ENCODE data around the gene EYS. TPM values are rescaled to one million over a fixed set of nuclear protein-coding genes. Genes with fewer than 3 reads are reported as not detected.
"Not testable (repeated sequence)": the region's sequence is repeated elsewhere in the genome, so short reads cannot be mapped to it uniquely, and the experiment has no call there.

EYS gene
- total RNA-seq, 1 experiment from 2014 or later = not detected

DNA sequence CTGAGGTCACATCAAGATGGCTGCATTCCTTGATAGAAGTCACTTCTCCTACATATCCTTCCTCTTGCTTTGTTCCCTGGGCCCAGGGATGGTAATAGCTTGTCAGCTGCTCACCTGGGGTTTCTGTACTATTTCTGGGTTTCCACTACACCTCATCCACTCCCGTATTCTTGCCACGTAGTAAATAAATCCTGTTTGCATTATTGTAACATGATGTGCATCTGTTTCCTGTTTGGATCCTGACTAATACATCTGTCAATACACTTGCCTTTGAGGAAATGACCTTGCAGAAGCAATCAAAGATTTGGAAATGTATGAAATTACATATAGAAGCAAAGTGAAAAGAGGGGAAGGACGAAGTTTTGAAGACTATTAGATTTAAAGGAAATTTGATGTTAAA is 1452.5 kb downstream of the EYS start:
- no peaks in the 10 kb centered on the region for H3K27me3 ChIP-seq
- no peaks in the 10 kb centered on the region for H3K4me1 ChIP-seq
- no peak overlapping the region for H3K4me3 ChIP-seq
- H3K36me3 ChIP-seq = no peaks in the 10 kb centered on the region
- no peaks in the 10 kb centered on the region for H3K9me3 ChIP-seq (replicated peaks)
- no peak for DNase-seq
- no peak overlapping the region for H3K27ac ChIP-seq

GRCh38 chr6:64252256-64252655 is 1454.8 kb downstream of the EYS start:
- DNase-seq = no peak
- no peaks in the 10 kb centered on the region for H3K36me3 ChIP-seq
- no peak overlapping the region for H3K4me3 ChIP-seq
- no peak overlapping the region for H3K27ac ChIP-seq
- no peaks in the 10 kb centered on the region for H3K9me3 ChIP-seq (replicated peaks)
- H3K27me3 ChIP-seq = no peaks in the 10 kb centered on the region
- no peaks in the 10 kb centered on the region for H3K4me1 ChIP-seq

GRCh38 chr6:64250126-64250525 is 1456.9 kb downstream of the EYS start:
- Histone ChIP-seq H3K9me3 (replicated peaks) (no peaks in the 10 kb centered on the region), H3K4me3 (no peak overlapping the region), H3K27me3 (no peaks in the 10 kb centered on the region), H3K36me3 (no peaks in the 10 kb centered on the region), H3K27ac (no peak overlapping the region), H3K4me1 (no peaks in the 10 kb centered on the region)
- no peak for DNase-seq

DNA sequence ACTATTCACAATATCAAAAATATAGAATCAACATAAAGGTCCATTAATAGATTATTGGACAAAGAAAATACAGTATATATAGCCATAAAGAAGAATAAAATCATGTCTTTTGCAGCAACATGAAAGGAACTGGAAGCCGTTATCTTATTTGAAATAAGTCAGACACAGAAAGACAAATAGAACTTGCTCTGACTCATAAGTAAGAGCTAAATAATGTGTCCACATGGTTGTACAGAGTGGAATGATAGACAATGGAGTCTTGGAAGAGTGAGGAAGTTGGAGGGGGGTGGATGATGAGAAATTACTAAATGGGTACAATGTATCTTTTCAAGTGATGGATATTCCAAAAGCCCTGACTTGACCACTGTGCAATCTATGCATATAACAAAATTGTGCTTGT is 1457.9 kb downstream of the EYS start:
- Histone ChIP-seq H3K4me3 (no peak overlapping the region), H3K27me3 (no peaks in the 10 kb centered on the region), H3K27ac (no peak overlapping the region), H3K36me3 (no peaks in the 10 kb centered on the region), H3K9me3 (replicated peaks) (no peaks in the 10 kb centered on the region), H3K4me1 (no peaks in the 10 kb centered on the region)
- DNase-seq = no peak

DNA sequence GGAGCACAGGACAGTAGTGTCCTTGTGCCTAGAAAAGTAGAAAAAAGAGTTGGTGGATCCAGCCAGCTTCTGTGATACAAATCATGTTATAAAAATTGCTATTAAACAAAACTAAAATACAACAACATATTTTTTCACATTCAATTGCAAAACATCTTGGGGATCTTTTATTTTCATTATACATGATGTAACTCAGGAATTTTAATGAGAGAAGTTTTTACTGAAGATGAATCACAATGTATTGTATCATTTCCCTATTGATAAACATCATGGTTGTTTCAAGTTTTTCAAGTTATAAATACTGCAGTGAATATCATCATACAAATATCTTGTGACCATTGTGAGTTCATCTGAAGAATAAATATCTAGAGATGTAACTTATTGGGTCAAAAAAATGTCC is 1463.4 kb downstream of the EYS start:
- Histone ChIP-seq H3K27ac (no peak overlapping the region), H3K4me1 (no peaks in the 10 kb centered on the region), H3K4me3 (no peak overlapping the region), H3K36me3 (no peaks in the 10 kb centered on the region), H3K27me3 (no peaks in the 10 kb centered on the region), H3K9me3 (replicated peaks) (no peaks in the 10 kb centered on the region)
- DNase-seq = no peak

- H3K27me3 ChIP-seq; H3K9me3 ChIP-seq (replicated peaks); H3K36me3 ChIP-seq: not testable (repeated sequence)
Observed at GRCh38 chr6:64238908-64239307, 1468.1 kb downstream of the EYS start.

GRCh38 chr6:64238071-64238470 is 1469.0 kb downstream of the EYS start:
- no peak for DNase-seq
- H3K4me1 ChIP-seq = no peaks in the 10 kb centered on the region
- H3K27ac ChIP-seq = no peak overlapping the region

More at GRCh38 chr6:64238908-64239307, 1468.1 kb downstream of the EYS start:
- not testable (repeated sequence) for H3K27ac ChIP-seq, DNase-seq, H3K4me1 ChIP-seq, H3K4me3 ChIP-seq

DNA sequence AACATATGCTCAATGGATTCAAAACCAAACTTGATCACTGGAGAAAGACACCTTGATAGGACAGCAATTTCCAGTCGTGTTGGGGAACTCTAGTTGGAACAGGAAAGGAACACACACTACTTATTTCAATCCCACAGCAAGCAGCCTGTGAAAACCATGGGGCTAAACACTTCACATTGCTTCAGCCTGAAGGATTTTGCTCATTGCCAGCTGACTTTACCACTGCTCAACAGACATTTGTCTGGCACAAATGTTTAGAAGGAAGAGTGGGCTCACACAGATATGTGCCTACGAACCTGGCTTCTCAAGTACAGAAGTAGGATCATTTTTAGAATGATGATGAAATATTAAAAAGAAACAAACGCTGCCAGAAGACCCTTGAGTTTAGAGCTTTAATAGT is 1473.3 kb downstream of the EYS start:
- H3K27me3 ChIP-seq = no peaks in the 10 kb centered on the region
- H3K27ac ChIP-seq = no peak overlapping the region
- no peak overlapping the region for H3K4me3 ChIP-seq
- H3K9me3 ChIP-seq (replicated peaks) = no peaks in the 10 kb centered on the region
- H3K4me1 ChIP-seq = no peaks in the 10 kb centered on the region
- DNase-seq = no peak
- H3K36me3 ChIP-seq = no peaks in the 10 kb centered on the region

More at GRCh38 chr6:64238071-64238470, 1469.0 kb downstream of the EYS start:
- Histone ChIP-seq H3K27me3 (no peaks in the 10 kb centered on the region), H3K36me3 (no peaks in the 10 kb centered on the region), H3K4me3 (no peak overlapping the region), H3K9me3 (replicated peaks) (no peaks in the 10 kb centered on the region)

GRCh38 chr6:64231928-64232327 is 1475.1 kb downstream of the EYS start:
- H3K9me3 ChIP-seq (replicated peaks) = no peaks in the 10 kb centered on the region
- H3K4me1 ChIP-seq = no peaks in the 10 kb centered on the region
- no peak for DNase-seq
- H3K27me3 ChIP-seq = no peaks in the 10 kb centered on the region; the same call in 1 of the 2 replicates
- no peak overlapping the region for H3K4me3 ChIP-seq
- H3K36me3 ChIP-seq = no peaks in the 10 kb centered on the region
- no peak overlapping the region for H3K27ac ChIP-seq

GRCh38 chr6:64230530-64230929 is 1476.5 kb downstream of the EYS start:
- DNase-seq = no peak
- H3K36me3 ChIP-seq = no peaks in the 10 kb centered on the region
- H3K4me1 ChIP-seq = no peaks in the 10 kb centered on the region
- no peak overlapping the region for H3K27ac ChIP-seq
- no peak overlapping the region for H3K4me3 ChIP-seq
- H3K27me3 ChIP-seq = no peaks in the 10 kb centered on the region; the same call in 1 of the 2 replicates
- H3K9me3 ChIP-seq (replicated peaks) = no peaks in the 10 kb centered on the region

DNA sequence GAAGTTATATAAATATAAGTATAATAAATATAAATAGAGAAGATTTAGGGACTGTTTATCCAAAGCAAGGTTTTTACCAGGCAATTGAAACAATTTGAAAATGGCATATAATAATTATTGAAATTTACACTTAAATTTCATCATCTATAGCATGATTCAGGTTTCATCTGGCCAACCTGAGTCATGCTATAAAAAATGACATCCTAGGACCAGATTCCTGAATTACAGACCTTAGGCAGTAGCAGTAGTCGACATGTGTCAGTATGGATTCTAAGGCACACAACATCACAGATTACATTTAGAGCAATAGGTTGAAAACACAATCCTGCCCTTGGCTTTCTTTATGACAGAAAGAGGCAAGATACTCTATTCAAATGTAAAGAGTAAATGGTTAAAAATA is 1479.2 kb downstream of the EYS start:
- DNase-seq = no peak
- Histone ChIP-seq H3K4me3 (no peak overlapping the region), H3K27ac (no peak overlapping the region), H3K9me3 (replicated peaks) (no peaks in the 10 kb centered on the region), H3K4me1 (no peaks in the 10 kb centered on the region), H3K27me3 (no peaks in the 10 kb centered on the region; the same call in 1 of the 2 replicates), H3K36me3 (no peaks in the 10 kb centered on the region)

DNA sequence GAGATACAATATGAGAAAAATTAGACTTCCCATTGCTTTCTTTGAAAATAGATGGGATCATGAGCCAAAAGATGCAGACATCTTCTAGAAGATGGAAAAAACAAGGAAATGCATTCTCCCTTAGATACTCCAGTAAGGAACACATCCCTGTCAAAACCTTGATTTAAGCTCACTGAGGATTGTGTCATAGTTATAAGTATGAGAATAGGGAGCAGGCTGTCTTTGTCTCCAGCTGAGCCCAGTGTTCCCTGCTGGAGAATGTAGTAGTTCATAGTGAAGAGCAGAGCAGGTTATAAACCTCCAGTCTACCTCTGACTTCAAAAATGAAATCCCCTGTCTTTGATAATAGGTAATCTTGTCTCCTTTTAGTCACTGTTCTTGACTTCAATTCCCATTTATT is 1481.5 kb downstream of the EYS start:
- Histone ChIP-seq H3K4me3 (no peak overlapping the region), H3K27ac (no peak overlapping the region), H3K9me3 (replicated peaks) (no peaks in the 10 kb centered on the region), H3K4me1 (no peaks in the 10 kb centered on the region), H3K27me3 (no peaks in the 10 kb centered on the region; the same call in 1 of the 2 replicates), H3K36me3 (no peaks in the 10 kb centered on the region)
- DNase-seq = no peak

DNA sequence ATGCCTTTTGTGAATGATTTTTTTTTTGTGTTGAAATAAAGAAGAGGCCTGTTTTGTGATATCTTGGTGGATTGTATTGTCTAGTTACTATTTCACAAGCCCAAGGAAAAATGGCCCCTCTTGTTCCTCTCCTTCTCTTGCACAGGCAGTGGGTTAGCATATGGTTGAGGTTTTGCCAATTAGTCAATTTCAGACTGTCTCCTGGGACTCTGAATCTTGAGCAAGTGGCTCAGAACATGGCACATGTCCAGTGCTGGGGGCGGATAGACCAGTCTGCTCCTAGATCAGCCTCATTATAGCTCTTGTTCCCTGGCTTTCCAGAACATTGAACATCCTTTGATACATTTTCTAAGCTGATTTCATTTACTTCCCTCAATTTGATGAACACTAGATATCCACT is 1482.2 kb downstream of the EYS start:
- Histone ChIP-seq H3K4me1 (no peaks in the 10 kb centered on the region), H3K9me3 (replicated peaks) (no peaks in the 10 kb centered on the region), H3K36me3 (no peaks in the 10 kb centered on the region), H3K4me3 (no peak overlapping the region), H3K27me3 (no peaks in the 10 kb centered on the region; the same call in 1 of the 2 replicates), H3K27ac (no peak overlapping the region)
- DNase-seq = no peak

GRCh38 chr6:64221776-64222175 is 1485.2 kb downstream of the EYS start:
- DNase-seq = no peak
- H3K36me3 ChIP-seq = no peaks in the 10 kb centered on the region
- no peaks in the 10 kb centered on the region for H3K4me1 ChIP-seq
- no peak overlapping the region for H3K27ac ChIP-seq
- no peaks in the 10 kb centered on the region for H3K27me3 ChIP-seq
- H3K9me3 ChIP-seq (replicated peaks) = no peaks in the 10 kb centered on the region
- H3K4me3 ChIP-seq = no peak overlapping the region

DNA sequence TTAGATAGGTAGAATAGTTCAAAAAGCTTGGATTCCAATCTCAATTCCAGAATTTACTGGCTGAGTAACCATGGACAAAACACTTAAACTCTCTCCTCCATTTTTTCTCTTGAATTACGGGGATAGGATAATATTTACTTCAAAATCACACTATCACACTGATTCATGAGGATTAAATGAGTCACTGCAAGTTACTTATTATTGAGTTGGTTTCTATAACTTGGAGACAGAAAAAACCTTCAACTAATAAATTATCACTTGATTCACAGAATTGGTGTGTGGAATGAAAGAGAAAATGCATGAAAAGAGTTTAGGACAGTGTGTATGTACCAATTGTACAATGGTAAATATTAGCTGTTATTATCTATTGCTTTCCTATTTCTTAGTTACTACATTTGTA is 1486.2 kb downstream of the EYS start:
- Histone ChIP-seq H3K4me3 (no peak overlapping the region), H3K36me3 (no peaks in the 10 kb centered on the region), H3K9me3 (replicated peaks) (no peaks in the 10 kb centered on the region), H3K27ac (no peak overlapping the region), H3K4me1 (no peaks in the 10 kb centered on the region), H3K27me3 (no peaks in the 10 kb centered on the region)
- no peak for DNase-seq

GRCh38 chr6:64217721-64218620 is 1489.1 kb downstream of the EYS start:
- Histone ChIP-seq H3K9me3 (replicated peaks) (no peaks in the 10 kb centered on the region), H3K36me3 (no peaks in the 10 kb centered on the region), H3K27ac (no peak overlapping the region), H3K27me3 (no peaks in the 10 kb centered on the region), H3K4me1 (no peaks in the 10 kb centered on the region), H3K4me3 (no peak overlapping the region)
- no peak for DNase-seq

All from SJCRH30 (cell line).